CD4-positive, alpha-beta T cell (primary cell): ENCODE results near the gene BTBD2. TPM values are rescaled to one million over a fixed set of nuclear protein-coding genes. Genes with fewer than 3 reads are reported as not detected.

Experiments
- ATAC-seq: fragments of 200-7000 bp; cut with Tn5 transposase; one replicate; pipeline ENCODE4 v1.10.0; 2022; ENCODE audit warnings: mild to moderate bottlenecking; ENCODE audit not compliant: poor library complexity
- CTCF ChIA-PET: fragments of 350-600 bp; sonication (Branson Sonifier 250); formaldehyde crosslinking; loops from one replicate; lab custom pipeline; 2021; ENCODE audit warnings: antibody characterized with exemption, inconsistent platforms; lab: Charles Lee
- POLR2A ChIA-PET: fragments of 350-600 bp; sonication (Branson Sonifier 250); formaldehyde crosslinking; loops from one replicate; lab custom pipeline; 2021; ENCODE audit warnings: antibody characterized with exemption, inconsistent platforms; lab: Charles Lee
- DNase-seq, 14 experiments: peaks; one replicate each; pipeline ENCODE4 v3.0.0-alpha.2; 2013 to 2020; ENCODE audit warnings: mixed read lengths in 2 of 14
- H3K27ac ChIP-seq, 2 donors: one replicate each; pipeline versions ENCODE4 v1.5.1 to v1.7.0; 2013; ENCODE audit warnings: low read length in 2 of 2, low read depth in 1 of 2, mild to moderate bottlenecking in 1 of 2
- H3K27me3 ChIP-seq, 2 experiments: 1 replicate in 1 of 2; 2 replicates in 1 of 2; pipeline versions ENCODE4 v1.6.1 to v1.7.0; 2013; ENCODE audit warnings: low read length in 2 of 2, control low read depth in 1 of 2, mild to moderate bottlenecking in 1 of 2, moderate library complexity in 1 of 2; ENCODE audit not compliant: insufficient read depth in 2 of 2, control insufficient read depth in 1 of 2
- H3K36me3 ChIP-seq: one replicate; pipeline ENCODE4 v1.6.1; 2013; ENCODE audit warnings: low read length, control low read depth; ENCODE audit not compliant: insufficient read depth
- H3K4me1 ChIP-seq: one replicate; pipeline ENCODE4 v1.6.1; 2013; ENCODE audit warnings: low read length, control low read depth; ENCODE audit not compliant: insufficient read depth
- H3K4me3 ChIP-seq: one replicate; pipeline ENCODE4 v1.5.1; 2013; ENCODE audit warnings: mild to moderate bottlenecking, low read length, moderate library complexity
- H3K9me3 ChIP-seq, 2 experiments: 1 replicate in 1 of 2; 2 replicates in 1 of 2; pipeline versions ENCODE4 v1.6.1 to v1.7.0; 2013; ENCODE audit warnings: low read length in 2 of 2, mild to moderate bottlenecking in 2 of 2, control low read depth in 1 of 2, moderate library complexity in 1 of 2; ENCODE audit not compliant: control insufficient read depth in 1 of 2, insufficient read depth in 1 of 2
- H3K27ac Mint-ChIP-seq: one replicate; pipeline ENCODE4 v1.8.0; 2020; ENCODE audit warnings: mixed read lengths
- H3K27me3 Mint-ChIP-seq: one replicate; pipeline ENCODE4 v1.8.0; 2021; ENCODE audit warnings: mixed read lengths
- H3K36me3 Mint-ChIP-seq: one replicate; pipeline ENCODE4 v1.8.0; 2021; ENCODE audit warnings: low read depth, mixed read lengths
- H3K4me1 Mint-ChIP-seq: one replicate; pipeline ENCODE4 v1.8.0; 2021; ENCODE audit warnings: low read depth, mixed read lengths
- H3K4me3 Mint-ChIP-seq: one replicate; pipeline ENCODE4 v1.8.0; 2020; ENCODE audit warnings: mild to moderate bottlenecking, mixed read lengths
- H3K9me3 Mint-ChIP-seq: one replicate; pipeline ENCODE4 v1.8.0; 2020; ENCODE audit warnings: mixed read lengths
- CTCF ChIP-seq: fragments of 200-600 bp; IDR thresholded peaks from one replicate; pipeline ENCODE4 v1.8.0; 2022; ENCODE audit warnings: antibody characterized with exemption, mild to moderate bottlenecking
- intact Hi-C, 2 experiments: fragments of 100-400 bp; cut with DNase I in 1 of 2; cut with micrococcal nuclease in 1 of 2; formaldehyde crosslinking; loops; one replicate each; pipeline versions ENCODE4 v1.15.1 to v1.9.0; 2023 to 2025; cut with DNase I, micrococcal nuclease
- total RNA-seq, 174 experiments: library from RNA in 2 of 174; stranded (reverse) in 2 of 174; gene quantifications; one replicate each; pipeline ENCODE4 v1.2.3 and lab custom pipeline; 2021 to 2026

Gene BTBD2
- total RNA-seq, 2 experiments from 2014 or later: 44.4 to 44.9 TPM

- Histone ChIP-seq H3K27ac (no peak overlapping the region), H3K4me3 (no peak overlapping the region), H3K9me3 (no peaks in the 10 kb centered on the region), H3K27me3 (no peaks in the 10 kb centered on the region), H3K36me3 (peaks cover 60% of the 10 kb centered on the region), H3K4me1 (no peaks in the 10 kb centered on the region)
- POLR2A ChIA-PET: no interaction called here
- intact Hi-C loops: loop anchor here in 1 of 2 experiments (5.0 kb wide), 1 partner anchor 40 kb away; no protein-coding TSS in a partner anchor
- TF ChIP-seq CTCF: no peak
- CTCF ChIA-PET: no interaction called here
- Mint-ChIP-seq H3K9me3 (no peaks in the 10 kb centered on the region), H3K4me3 (no peak overlapping the region), H3K4me1 (no peaks in the 10 kb centered on the region), H3K27me3 (no peaks in the 10 kb centered on the region), H3K27ac (no peak overlapping the region), H3K36me3 (peaks cover 43% of the 10 kb centered on the region)
- DNase-seq (peak in 1 of 14 experiments; percentile 33), ATAC-seq (no peak)
These were observed 28.0 kb downstream of the BTBD2 start for GRCh38 chr19:1987197-1988187.

GRCh38 chr19:1986357-1987162 lies 29.0 kb downstream of the BTBD2 start:
- ChIA-PET CTCF (no interaction called here), POLR2A (no interaction called here)
- Mint-ChIP-seq H3K27me3 (no peaks in the 10 kb centered on the region), H3K4me3 (no peak overlapping the region), H3K36me3 (peaks cover 52% of the 10 kb centered on the region), H3K4me1 (no peaks in the 10 kb centered on the region), H3K9me3 (no peaks in the 10 kb centered on the region), H3K27ac (no peak overlapping the region)
- H3K36me3 ChIP-seq: peaks cover 64% of the 10 kb centered on the region
- H3K9me3 ChIP-seq: no peaks in the 10 kb centered on the region
- H3K27ac ChIP-seq: no peak overlapping the region
- H3K4me3 ChIP-seq: no peak overlapping the region
- intact Hi-C loops: loop anchor here in 1 of 2 experiments (5.0 kb wide), 1 partner anchor 39 kb away; no protein-coding TSS in a partner anchor
- ATAC-seq (no peak), DNase-seq (no peak)
- H3K4me1 ChIP-seq: no peaks in the 10 kb centered on the region
- TF ChIP-seq CTCF: no peak
- H3K27me3 ChIP-seq: no peaks in the 10 kb centered on the region

GRCh38 chr19:1985588-1986356 lies 29.7 kb downstream of the BTBD2 start:
- Histone ChIP-seq H3K36me3 (peaks cover 65% of the 10 kb centered on the region), H3K4me3 (no peak overlapping the region), H3K27ac (no peak overlapping the region), H3K9me3 (no peaks in the 10 kb centered on the region), H3K4me1 (no peaks in the 10 kb centered on the region), H3K27me3 (no peaks in the 10 kb centered on the region)
- H3K4me3 Mint-ChIP-seq: no peak overlapping the region
- intact Hi-C loops: loop anchor here in 1 of 2 experiments (5.0 kb wide), 1 partner anchor 38 kb away; no protein-coding TSS in a partner anchor
- ChIA-PET POLR2A (no interaction called here), CTCF (no interaction called here)
- H3K27me3 Mint-ChIP-seq: no peaks in the 10 kb centered on the region
- DNase-seq: no peak
- ATAC-seq: no peak
- no peaks in the 10 kb centered on the region for H3K9me3 Mint-ChIP-seq
- peaks cover 56% of the 10 kb centered on the region for H3K36me3 Mint-ChIP-seq
- no peak overlapping the region for H3K27ac Mint-ChIP-seq
- TF ChIP-seq CTCF: no peak
- no peaks in the 10 kb centered on the region for H3K4me1 Mint-ChIP-seq
